Kidney epithelial cell (primary cell): ENCODE results near the gene MXD3. TPM values are rescaled to one million over a fixed set of nuclear protein-coding genes. Genes with fewer than 3 reads are reported as not detected.
"Not testable (repeated sequence)": the region's sequence is repeated elsewhere in the genome, so short reads cannot be mapped to it uniquely, and the experiment has no call there.

Experiments
- DNase-seq: peaks from one replicate; pipeline ENCODE4 v3.0.0-alpha.2; 2010; ENCODE audit warnings: low read depth
- H3K27me3 ChIP-seq: 2 replicates; pipeline ENCODE4 v1.6.0; 2011; ENCODE audit warnings: low read length; ENCODE audit not compliant: control insufficient read depth, insufficient read depth
- H3K36me3 ChIP-seq: 2 replicates; pipeline ENCODE4 v1.5.1; 2011; ENCODE audit warnings: low read length; ENCODE audit not compliant: control insufficient read depth, insufficient read depth
- H3K4me3 ChIP-seq: 2 replicates; pipeline ENCODE4 v1.5.1; 2011; ENCODE audit warnings: low read depth, mild to moderate bottlenecking, control low read depth, low read length
- total RNA-seq: library from RNA; depleted of rRNA; stranded (reverse); fragments of >200 nt; gene quantifications from 2 replicates; pipeline ENCODE4 v1.2.3, GENCODE V29; 2015
- TF ChIP-seq, protein P1 (sequence below): IDR thresholded peaks from 2 replicates; pipeline ENCODE4 v1.5.1; 2011; ENCODE audit warnings: mild to moderate bottlenecking, moderate library complexity, low read length, control low read depth, inconsistent platforms; ENCODE audit not compliant: insufficient read depth, poor library complexity, severe bottlenecking

Gene MXD3
- total RNA-seq, result 3.4 and 6.6 TPM in 2 replicates

DNA sequence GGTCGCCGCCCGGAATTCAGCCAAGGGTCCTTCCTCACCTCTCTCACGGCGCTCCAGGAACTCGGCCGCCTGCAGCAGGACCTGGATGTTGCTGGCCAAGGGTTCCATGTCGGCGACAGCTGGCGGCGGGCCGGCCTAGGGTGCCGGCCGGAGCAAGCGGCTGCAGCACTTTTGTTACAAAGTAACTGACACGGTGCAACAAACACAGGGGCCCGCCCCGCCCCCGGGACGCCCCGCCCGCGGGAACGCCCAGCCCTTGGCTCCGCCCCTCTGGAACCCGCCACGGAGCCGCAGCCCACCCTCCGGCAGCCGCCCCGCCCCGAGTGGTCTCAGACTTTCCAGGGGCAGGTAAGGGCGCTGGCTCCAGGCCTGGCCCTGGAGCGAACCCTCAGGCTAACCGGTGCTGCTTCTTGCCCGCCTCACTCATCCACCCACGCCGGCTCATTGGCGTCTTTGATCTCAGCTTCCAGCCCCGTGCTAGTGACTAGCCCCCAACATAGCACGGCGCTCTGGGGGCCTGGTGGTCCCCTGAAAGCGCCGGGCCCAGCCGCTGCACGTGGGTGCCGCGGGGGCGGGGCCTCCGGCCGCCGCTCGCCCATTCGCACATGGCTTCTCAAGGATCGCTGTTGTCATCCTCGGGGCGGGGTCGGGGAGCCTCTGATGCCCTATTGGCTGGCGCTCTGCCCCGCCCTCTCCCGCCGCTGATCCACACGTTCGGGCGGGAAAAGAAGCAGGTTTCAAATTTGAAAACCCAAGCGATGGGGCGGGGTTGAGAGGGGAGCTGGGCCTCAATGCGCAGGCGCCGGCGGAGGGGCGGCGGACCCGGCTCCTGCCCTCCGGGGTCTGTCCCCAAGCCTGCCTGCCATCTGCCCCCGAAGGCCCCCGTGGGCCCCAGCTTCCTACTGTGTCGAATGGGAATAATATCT lies at the start of gene MXD3:
TSS of gene MXD3 (minus strand) at position 176 of the 926 bp plus-strand sequence. CDS start at position 108, 68 bp downstream.
- DNase-seq, result peak; percentile 82

DNA sequence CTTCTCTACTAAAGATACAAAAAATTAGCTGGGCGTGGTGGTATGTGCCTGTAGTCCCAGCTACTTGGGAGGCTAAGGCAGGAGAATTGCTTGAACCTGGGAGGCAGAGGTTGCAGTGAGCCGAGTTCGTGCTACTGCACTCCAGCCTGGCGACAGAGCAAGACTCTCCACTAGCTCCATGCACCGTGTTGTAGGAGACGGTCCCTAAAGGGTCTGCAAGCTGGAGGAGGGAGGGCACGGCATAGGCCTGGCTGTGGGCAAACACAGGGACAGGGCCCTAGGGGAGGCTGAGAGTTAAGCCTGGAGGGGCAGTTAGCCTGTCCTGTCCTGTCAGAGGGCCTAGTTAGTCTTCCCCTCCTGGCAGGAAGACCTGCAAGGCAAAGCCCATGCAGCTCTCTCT lies 49.0 kb upstream of the MXD3 start:
- H3K4me3 ChIP-seq, H3K36me3 ChIP-seq, H3K27me3 ChIP-seq, DNase-seq: not testable (repeated sequence)

More for the DNA sequence above, at the start of gene MXD3:
- Histone ChIP-seq H3K4me3 (peak within 1 kb of the TSS; percentile 46), H3K27me3 (no peaks in the 10 kb centered on the region), H3K36me3 (no peaks in the 10 kb centered on the region)
- TF ChIP-seq, protein P1, sequence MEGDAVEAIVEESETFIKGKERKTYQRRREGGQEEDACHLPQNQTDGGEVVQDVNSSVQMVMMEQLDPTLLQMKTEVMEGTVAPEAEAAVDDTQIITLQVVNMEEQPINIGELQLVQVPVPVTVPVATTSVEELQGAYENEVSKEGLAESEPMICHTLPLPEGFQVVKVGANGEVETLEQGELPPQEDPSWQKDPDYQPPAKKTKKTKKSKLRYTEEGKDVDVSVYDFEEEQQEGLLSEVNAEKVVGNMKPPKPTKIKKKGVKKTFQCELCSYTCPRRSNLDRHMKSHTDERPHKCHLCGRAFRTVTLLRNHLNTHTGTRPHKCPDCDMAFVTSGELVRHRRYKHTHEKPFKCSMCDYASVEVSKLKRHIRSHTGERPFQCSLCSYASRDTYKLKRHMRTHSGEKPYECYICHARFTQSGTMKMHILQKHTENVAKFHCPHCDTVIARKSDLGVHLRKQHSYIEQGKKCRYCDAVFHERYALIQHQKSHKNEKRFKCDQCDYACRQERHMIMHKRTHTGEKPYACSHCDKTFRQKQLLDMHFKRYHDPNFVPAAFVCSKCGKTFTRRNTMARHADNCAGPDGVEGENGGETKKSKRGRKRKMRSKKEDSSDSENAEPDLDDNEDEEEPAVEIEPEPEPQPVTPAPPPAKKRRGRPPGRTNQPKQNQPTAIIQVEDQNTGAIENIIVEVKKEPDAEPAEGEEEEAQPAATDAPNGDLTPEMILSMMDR, result no peak

- no peak for DNase-seq
- no peaks in the 10 kb centered on the region for H3K36me3 ChIP-seq
- H3K27me3 ChIP-seq, result peaks cover 2% of the 10 kb centered on the region
- H3K4me3 ChIP-seq, result no peak overlapping the region
- TF ChIP-seq, protein P1, result no peak
These were observed 48.2 kb upstream of the MXD3 start for GRCh38 chr5:177359860-177360259.

- no peak for DNase-seq
- Histone ChIP-seq H3K27me3 (peaks cover 2% of the 10 kb centered on the region), H3K36me3 (no peaks in the 10 kb centered on the region), H3K4me3 (no peak overlapping the region)
- TF ChIP-seq, protein P1, result no peak
These were observed 47.8 kb upstream of the MXD3 start for GRCh38 chr5:177359451-177359851.

GRCh38 chr5:177358370-177358819 lies 46.7 kb upstream of the MXD3 start:
- Histone ChIP-seq H3K27me3 (peaks cover 2% of the 10 kb centered on the region), H3K36me3 (no peaks in the 10 kb centered on the region), H3K4me3 (no peak overlapping the region)
- TF ChIP-seq, protein P1, result no peak
- DNase-seq, result no peak

DNA sequence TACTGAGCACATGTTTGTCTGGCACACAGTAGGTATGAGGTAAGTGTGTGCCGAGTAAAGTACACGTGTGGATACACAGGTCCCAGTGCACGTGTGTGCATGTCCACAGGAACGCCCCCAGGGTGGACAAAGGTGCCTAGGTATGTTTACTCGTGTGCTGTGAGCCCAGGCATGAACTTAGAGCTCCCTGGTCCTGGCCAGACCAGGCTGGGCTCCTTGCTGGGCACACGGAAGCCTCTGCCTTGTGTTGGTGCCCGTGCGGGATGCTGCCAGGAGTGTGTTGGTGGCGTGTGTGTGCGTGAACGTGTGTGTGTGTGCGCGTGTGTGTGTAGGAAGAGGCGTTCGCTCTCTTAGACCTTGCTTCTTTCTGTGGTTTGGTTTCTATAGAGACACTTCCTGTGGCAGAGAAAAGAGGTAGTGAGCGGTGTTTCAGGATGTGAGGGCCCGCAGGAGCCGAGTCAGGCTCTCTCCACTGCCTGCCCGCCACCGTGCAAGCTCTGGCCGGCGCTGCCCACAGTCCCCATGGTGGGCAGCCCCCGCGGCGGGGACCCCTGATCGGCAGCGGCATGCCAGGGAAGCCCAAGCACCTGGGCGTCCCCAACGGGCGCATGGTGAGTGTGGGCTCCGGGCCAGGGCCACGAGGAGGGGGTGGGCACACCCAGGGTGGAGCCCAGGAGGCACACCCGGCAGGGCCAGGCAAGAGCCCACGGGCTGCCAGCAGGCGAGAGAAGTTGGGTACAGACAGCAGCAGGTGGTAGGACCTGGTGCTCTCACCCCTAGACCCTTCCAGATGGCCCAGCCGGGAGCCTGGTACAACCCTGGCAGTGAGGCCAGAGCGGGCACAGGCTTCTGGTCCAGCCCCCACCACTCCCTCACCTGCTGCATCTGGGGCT lies 46.0 kb upstream of the MXD3 start, which contains the start of gene RGS14:
TSS of gene RGS14 (plus strand) at position 466 of the 893 bp plus-strand sequence. CDS start at position 567, 101 bp downstream.
- TF ChIP-seq, protein P1, result no peak
- Histone ChIP-seq H3K4me3 (no peak within 1 kb of the TSS), H3K27me3 (peaks cover 2% of the 10 kb centered on the region), H3K36me3 (no peaks in the 10 kb centered on the region)
- no peak for DNase-seq
